GM12878 (cell line): Measurements from ENCODE around the gene IL11. TPM values are rescaled to one million over a fixed set of nuclear protein-coding genes. Genes with fewer than 3 reads are reported as not detected.

Experiments
- ATAC-seq: fragments of 200-7000 bp; cut with Tn5 transposase; 3 replicates; pipeline ENCODE4 v1.9.1; 2020; ENCODE audit warnings: mild to moderate bottlenecking, moderate library complexity
- BruUV-seq: library from RNA; stranded (reverse); fragments of 400-500 nt; replicated peaks from 2 replicates; lab custom pipeline; 2021; lab: Mats Ljungman, UMichigan
- CTCF ChIA-PET: fragments of 300-600 bp; sonication (Branson Sonifier 250); formaldehyde crosslinking; extraction: SDS; loops from one replicate; lab custom pipeline; 2021; ENCODE audit warnings: inconsistent platforms; lab: Yijun Ruan, JAX
- POLR2A ChIA-PET: fragments of 350-600 bp; formaldehyde crosslinking; extraction: SDS; loops from one replicate; lab custom pipeline; 2021; ENCODE audit warnings: inconsistent platforms; lab: Charles Lee
- RAD21 ChIA-PET: fragments of 300-600 bp; sonication (Branson Sonifier 250); formaldehyde crosslinking; loops from one replicate; lab custom pipeline; 2023; ENCODE audit warnings: antibody characterized with exemption; ENCODE audit not compliant: unreplicated experiment; lab: Charles Lee
- SMC1A ChIA-PET: fragments of 300-600 bp; sonication (Branson Sonifier 250); formaldehyde crosslinking; loops from one replicate; lab custom pipeline; 2023; ENCODE audit not compliant: unreplicated experiment, uncharacterized antibody; lab: Charles Lee
- DNase-seq: peaks from one replicate; pipeline ENCODE4 v3.0.0-alpha.2; 2011; ENCODE audit warnings: low read depth, low spot score
- FAIRE-seq: peaks from 3 replicates; lab custom pipeline; 2011; peaks lifted over from hg19 to GRCh38; lab: Jason Lieb, UNC
- H2AFZ ChIP-seq: 2 replicates; pipeline ENCODE4 v1.6.0; 2011; ENCODE audit warnings: low read depth, low read length, control low read depth; ENCODE audit not compliant: control insufficient read depth
- H3K27ac ChIP-seq: 2 replicates; pipeline ENCODE4 v1.5.1; 2011; ENCODE audit warnings: control low read depth; ENCODE audit not compliant: control insufficient read depth, insufficient read depth
- H3K27me3 ChIP-seq, 2 experiments: replicated peaks in 1 of 2; 2 replicates each; pipeline versions ENCODE4 v1.6.0 to v1.6.1; 2011; ENCODE audit warnings: low read length in 1 of 2; ENCODE audit not compliant: control insufficient read depth in 2 of 2, insufficient read depth in 2 of 2
- H3K36me3 ChIP-seq, 2 experiments: 2 replicates each; pipeline ENCODE4 v1.5.1; 2011; ENCODE audit warnings: low read length in 1 of 2; ENCODE audit not compliant: control insufficient read depth in 2 of 2, insufficient read depth in 2 of 2
- H3K4me1 ChIP-seq: 2 replicates; pipeline ENCODE4 v1.6.1; 2011; ENCODE audit warnings: mild to moderate bottlenecking, low read length, moderate library complexity, mixed read lengths; ENCODE audit not compliant: control insufficient read depth, insufficient read depth
- H3K4me2 ChIP-seq: 2 replicates; pipeline ENCODE4 v1.6.0; 2011; ENCODE audit warnings: control low read depth; ENCODE audit not compliant: control insufficient read depth, insufficient read depth
- H3K4me3 ChIP-seq: fragments of 200-600 bp; sonication (generic); 2 replicates; pipeline ENCODE4 v1.5.1; 2016
- H3K79me2 ChIP-seq: 2 replicates; pipeline ENCODE4 v1.6.0; 2011; ENCODE audit warnings: low read length; ENCODE audit not compliant: control insufficient read depth, insufficient read depth
- H3K9ac ChIP-seq: 2 replicates; pipeline ENCODE4 v1.8.0; 2011; ENCODE audit warnings: low read length, control low read depth, mixed read lengths; ENCODE audit not compliant: control insufficient read depth, insufficient read depth
- H3K9me3 ChIP-seq: replicated peaks from 3 replicates; pipeline ENCODE4 v1.5.1; 2011; ENCODE audit warnings: mild to moderate bottlenecking, low read length; ENCODE audit not compliant: control insufficient read depth, insufficient read depth
- H4K20me1 ChIP-seq: 2 replicates; pipeline ENCODE4 v1.6.0; 2011; ENCODE audit not compliant: control insufficient read depth, insufficient read depth
- ASH2L ChIP-seq: fragments of 300-600, 200-600 bp; sonication (generic); IDR thresholded peaks from 2 replicates; pipeline ENCODE4 v1.6.1; 2017; ENCODE audit warnings: low read depth, mild to moderate bottlenecking, borderline replicate concordance
- BACH1 ChIP-seq: fragments of 450-650 bp; IDR thresholded peaks from 2 replicates; pipeline ENCODE4 v1.6.1; 2017; ENCODE audit warnings: mild to moderate bottlenecking, borderline replicate concordance
- BHLHE40 ChIP-seq, 2 experiments: fragments of 450-650 bp in 1 of 2; IDR thresholded peaks; 2 replicates each; pipeline ENCODE4 v1.6.1; 2011 to 2017; ENCODE audit warnings: low read depth in 2 of 2, borderline replicate concordance in 1 of 2, improper control_type of control experiment in 1 of 2, low read length in 1 of 2, mild to moderate bottlenecking in 1 of 2
- CBX5 ChIP-seq: sonication (generic); IDR thresholded peaks from 2 replicates; pipeline ENCODE4 v1.6.1; 2016; ENCODE audit warnings: low read depth, moderate library complexity, mild to moderate bottlenecking, inconsistent platforms
- CREB1 ChIP-seq: IDR thresholded peaks from 2 replicates; pipeline ENCODE4 v1.6.1; 2012; ENCODE audit warnings: low read depth, mild to moderate bottlenecking, inconsistent platforms
- ETV6 ChIP-seq, 2 experiments: fragments of 450-650 bp in 1 of 2; IDR thresholded peaks in 1 of 2; conservative IDR thresholded peaks in 1 of 2; 2 replicates each; pipeline ENCODE4 v1.6.1; 2014; ENCODE audit warnings: antibody characterized with exemption in 1 of 2, borderline replicate concordance in 1 of 2, low read depth in 1 of 2, mild to moderate bottlenecking in 1 of 2, moderate library complexity in 1 of 2
- JUNB ChIP-seq: IDR thresholded peaks from 2 replicates; pipeline ENCODE4 v1.6.1; 2016; ENCODE audit warnings: antibody characterized with exemption, mild to moderate bottlenecking
- JUND ChIP-seq: IDR thresholded peaks from 2 replicates; pipeline ENCODE4 v1.6.1; 2012; ENCODE audit warnings: low read depth, mild to moderate bottlenecking, low read length, improper control_type of control experiment, moderate library complexity
- MEF2B ChIP-seq: fragments of 450-650 bp; IDR thresholded peaks from 2 replicates; pipeline ENCODE4 v1.6.1; 2018; ENCODE audit warnings: mild to moderate bottlenecking, moderate library complexity; ENCODE audit not compliant: partially characterized antibody, poor library complexity, severe bottlenecking
- MXI1 ChIP-seq: fragments of 150-350 bp; IDR thresholded peaks from 2 replicates; pipeline ENCODE4 v1.6.1; 2011; ENCODE audit warnings: low read depth, mild to moderate bottlenecking, inconsistent platforms, low read length, improper control_type of control experiment
- NBN ChIP-seq: fragments of 450-650 bp; IDR thresholded peaks from 2 replicates; pipeline ENCODE4 v1.6.1; 2016
- RBBP5 ChIP-seq: fragments of 200-600 bp; sonication (generic); conservative IDR thresholded peaks from 2 replicates; pipeline ENCODE4 v1.6.1; 2016
- SP1 ChIP-seq: IDR thresholded peaks from one replicate; pipeline ENCODE4 v1.6.1; 2011; ENCODE audit warnings: low read depth, low read length
- TAF1 ChIP-seq: IDR thresholded peaks from 2 replicates; pipeline ENCODE4 v1.6.1; 2011; ENCODE audit warnings: mild to moderate bottlenecking, low read depth, low read length, borderline replicate concordance
- TCF12 ChIP-seq: IDR thresholded peaks from 2 replicates; pipeline ENCODE4 v1.6.1; 2011; ENCODE audit warnings: low read depth, mild to moderate bottlenecking, low read length
- WGBS: methylation state at CpG from one replicate; pipeline ENCODE4 v1.1.6; 2016; ENCODE audit warnings: low lambda C conversion rate; ENCODE audit not compliant: insufficient replicate concordance, insufficient coverage; ENCODE audit errors: missing lambda C conversion rate; 5-methylcytosine and 5-hydroxymethylcytosine counted together
- in situ Hi-C: fragments of 300-500 bp; cut with MboI; formaldehyde crosslinking; loops from 9 replicates; pipeline ENCODE4 v1.14.3; 2018; ENCODE audit warnings: mixed read lengths
- intact Hi-C: fragments of 100-400 bp; cut with micrococcal nuclease; formaldehyde crosslinking; loops from one replicate; pipeline ENCODE4 v1.14.2; 2022; ENCODE audit not compliant: unreplicated experiment
- polyA plus RNA-seq, 11 experiments: library from polyadenylated mRNA; depleted of rRNA in 4 of 11; unstranded in 6 of 11; stranded (reverse) in 5 of 11; fragments of >200 nt; fragmentation: Nextera tagmentation in 4 of 11; fragmentation: Illumina TruSeq in 1 of 11; extraction: Ambion mirVana in 4 of 11; extraction: Trizol in 1 of 11; gene quantifications; 1 replicate in 1 of 11; 2 replicates in 10 of 11; pipeline versions ENCODE4 v1.2.1 to v1.2.3, GENCODE V29; 2011 to 2016; ENCODE audit warnings: inconsistent platforms in 2 of 11, missing spikeins in 2 of 11, low read depth in 1 of 11
- total RNA-seq, 4 experiments: library from RNA; depleted of rRNA in 3 of 4; stranded (reverse); fragments of >200 nt in 3 of 4; fragmentation: Illumina TruSeq in 1 of 4; extraction: Trizol in 1 of 4; gene quantifications; 2 replicates each; pipeline versions ENCODE4 v1.2.1 to v1.2.3, GENCODE V29; 2013 to 2021
- TF ChIP-seq, protein P1 (sequence below): IDR thresholded peaks from 2 replicates; pipeline ENCODE4 v1.6.1; 2011; ENCODE audit warnings: low read depth, mild to moderate bottlenecking, low read length, moderate library complexity, borderline replicate concordance; ENCODE audit errors: extremely low read depth
- TF ChIP-seq, protein P2 (sequence below): IDR thresholded peaks from 2 replicates; pipeline ENCODE4 v1.6.1; 2012; ENCODE audit warnings: low read depth, low read length, improper control_type of control experiment
- TF ChIP-seq, protein P3 (sequence below): fragments of 450-650 bp; IDR thresholded peaks from 2 replicates; pipeline ENCODE4 v1.6.1; 2017; ENCODE audit warnings: borderline replicate concordance
- TF ChIP-seq, protein P4 (sequence below): IDR thresholded peaks from 2 replicates; pipeline ENCODE4 v1.6.1; 2011; ENCODE audit warnings: borderline replicate concordance, low read depth, mild to moderate bottlenecking, moderate library complexity, low read length; ENCODE audit not compliant: insufficient read depth, poor library complexity, severe bottlenecking
- TF ChIP-seq, protein P5 (sequence below): IDR thresholded peaks from 2 replicates; pipeline ENCODE4 v1.6.1; 2011; ENCODE audit warnings: borderline replicate concordance, low read depth, mild to moderate bottlenecking, moderate library complexity, mixed read lengths, low read length; ENCODE audit not compliant: insufficient read depth; ENCODE audit errors: extremely low read length

The IL11 gene
- total and polyA plus RNA-seq, 10 of the 15 experiments (the other 5 are each of a cell fraction or from before 2014, with no cell fraction given) = 0.15 TPM; not detected in 9

DNA sequence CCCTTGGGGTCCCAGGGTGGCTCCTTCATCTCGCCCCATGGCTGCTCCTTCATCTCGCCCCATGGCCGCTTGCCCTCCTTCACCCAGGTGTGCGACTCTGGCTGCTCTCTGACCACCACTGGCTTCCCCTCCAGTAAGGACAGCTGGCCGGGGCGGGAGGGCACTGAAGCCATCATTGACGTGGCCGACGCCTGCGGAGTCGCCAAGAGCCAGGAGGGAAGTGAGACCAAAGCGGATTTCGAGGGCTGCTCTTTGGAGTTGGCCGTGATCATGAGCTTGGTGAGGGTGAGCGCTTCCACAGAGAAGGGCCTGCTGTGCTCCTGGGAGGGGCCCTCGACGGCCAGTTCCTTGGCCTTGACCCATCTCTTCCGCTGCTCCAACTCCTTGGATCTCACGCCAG lies 11.8 kb downstream of the IL11 start:
- ChIA-PET CTCF (no interaction called here), POLR2A (no interaction called here), SMC1A (no interaction called here), RAD21 (no interaction called here)
- Histone ChIP-seq H3K27ac (no peak overlapping the region), H3K27me3 (peaks cover 0 to 8% of the 10 kb centered on the region in 2 experiments; a peak in 3 of 4 replicates), H3K9ac (no peak overlapping the region), H3K4me2 (no peak overlapping the region), H3K36me3 (no peaks in the 10 kb centered on the region), H3K9me3 (no peaks in the 10 kb centered on the region), H4K20me1 (no peaks in the 10 kb centered on the region), H3K4me1 (no peaks in the 10 kb centered on the region), H3K4me3 (no peak overlapping the region), H3K79me2 (no peaks in the 10 kb centered on the region), H2AFZ (no peak overlapping the region)
- FAIRE-seq (no peak), ATAC-seq (no peak), DNase-seq (no peak)
- TF ChIP-seq JUND = no peak
- TF ChIP-seq CREB1 = no peak
- TF ChIP-seq, protein P1, sequence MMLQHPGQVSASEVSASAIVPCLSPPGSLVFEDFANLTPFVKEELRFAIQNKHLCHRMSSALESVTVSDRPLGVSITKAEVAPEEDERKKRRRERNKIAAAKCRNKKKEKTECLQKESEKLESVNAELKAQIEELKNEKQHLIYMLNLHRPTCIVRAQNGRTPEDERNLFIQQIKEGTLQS = no peak
- TF ChIP-seq JUNB = no peak
- TF ChIP-seq, protein P2, sequence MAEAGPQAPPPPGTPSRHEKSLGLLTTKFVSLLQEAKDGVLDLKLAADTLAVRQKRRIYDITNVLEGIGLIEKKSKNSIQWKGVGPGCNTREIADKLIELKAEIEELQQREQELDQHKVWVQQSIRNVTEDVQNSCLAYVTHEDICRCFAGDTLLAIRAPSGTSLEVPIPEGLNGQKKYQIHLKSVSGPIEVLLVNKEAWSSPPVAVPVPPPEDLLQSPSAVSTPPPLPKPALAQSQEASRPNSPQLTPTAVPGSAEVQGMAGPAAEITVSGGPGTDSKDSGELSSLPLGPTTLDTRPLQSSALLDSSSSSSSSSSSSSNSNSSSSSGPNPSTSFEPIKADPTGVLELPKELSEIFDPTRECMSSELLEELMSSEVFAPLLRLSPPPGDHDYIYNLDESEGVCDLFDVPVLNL = no peak
- TF ChIP-seq RBBP5 = no peak
- no peak for TF ChIP-seq SP1
- no peak for TF ChIP-seq ETV6 (conservative IDR thresholded peaks at IDR 0.05 in 1 of 2, IDR thresholded peaks at IDR 0.05 in 1 of 2; ENCODE audit: borderline replicate concordance in 1 of 2, low read depth in 1 of 2)
- no peak for TF ChIP-seq TAF1
- TF ChIP-seq, protein P3, sequence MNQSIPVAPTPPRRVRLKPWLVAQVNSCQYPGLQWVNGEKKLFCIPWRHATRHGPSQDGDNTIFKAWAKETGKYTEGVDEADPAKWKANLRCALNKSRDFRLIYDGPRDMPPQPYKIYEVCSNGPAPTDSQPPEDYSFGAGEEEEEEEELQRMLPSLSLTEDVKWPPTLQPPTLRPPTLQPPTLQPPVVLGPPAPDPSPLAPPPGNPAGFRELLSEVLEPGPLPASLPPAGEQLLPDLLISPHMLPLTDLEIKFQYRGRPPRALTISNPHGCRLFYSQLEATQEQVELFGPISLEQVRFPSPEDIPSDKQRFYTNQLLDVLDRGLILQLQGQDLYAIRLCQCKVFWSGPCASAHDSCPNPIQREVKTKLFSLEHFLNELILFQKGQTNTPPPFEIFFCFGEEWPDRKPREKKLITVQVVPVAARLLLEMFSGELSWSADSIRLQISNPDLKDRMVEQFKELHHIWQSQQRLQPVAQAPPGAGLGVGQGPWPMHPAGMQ = no peak
- TF ChIP-seq BACH1 = no peak
- no peak for TF ChIP-seq MXI1
- no peak for TF ChIP-seq CBX5
- no peak for TF ChIP-seq ASH2L
- no peak for TF ChIP-seq TCF12
- TF ChIP-seq BHLHE40 (IDR thresholded peaks at IDR 0.05; ENCODE audit: borderline replicate concordance in 1 of 2, low read depth in 2 of 2, low read length in 1 of 2) = no peak
- no peak for TF ChIP-seq MEF2B
- TF ChIP-seq, protein P4, sequence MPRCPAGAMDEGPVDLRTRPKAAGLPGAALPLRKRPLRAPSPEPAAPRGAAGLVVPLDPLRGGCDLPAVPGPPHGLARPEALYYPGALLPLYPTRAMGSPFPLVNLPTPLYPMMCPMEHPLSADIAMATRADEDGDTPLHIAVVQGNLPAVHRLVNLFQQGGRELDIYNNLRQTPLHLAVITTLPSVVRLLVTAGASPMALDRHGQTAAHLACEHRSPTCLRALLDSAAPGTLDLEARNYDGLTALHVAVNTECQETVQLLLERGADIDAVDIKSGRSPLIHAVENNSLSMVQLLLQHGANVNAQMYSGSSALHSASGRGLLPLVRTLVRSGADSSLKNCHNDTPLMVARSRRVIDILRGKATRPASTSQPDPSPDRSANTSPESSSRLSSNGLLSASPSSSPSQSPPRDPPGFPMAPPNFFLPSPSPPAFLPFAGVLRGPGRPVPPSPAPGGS = no peak
- TF ChIP-seq, protein P5, sequence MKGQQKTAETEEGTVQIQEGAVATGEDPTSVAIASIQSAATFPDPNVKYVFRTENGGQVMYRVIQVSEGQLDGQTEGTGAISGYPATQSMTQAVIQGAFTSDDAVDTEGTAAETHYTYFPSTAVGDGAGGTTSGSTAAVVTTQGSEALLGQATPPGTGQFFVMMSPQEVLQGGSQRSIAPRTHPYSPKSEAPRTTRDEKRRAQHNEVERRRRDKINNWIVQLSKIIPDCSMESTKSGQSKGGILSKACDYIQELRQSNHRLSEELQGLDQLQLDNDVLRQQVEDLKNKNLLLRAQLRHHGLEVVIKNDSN = no peak
- TF ChIP-seq NBN = no peak
- BruUV-seq = no TSS peak
- intact Hi-C loops = no loop called here
- 71% methylated on average over 19 of the region's 19 CpGs for WGBS
- in situ Hi-C loops = no loop called here
